Astrocyte (in vitro differentiated cells and primary cell): ENCODE results near the gene PTPN3. TPM values are rescaled to one million over a fixed set of nuclear protein-coding genes. Genes with fewer than 3 reads are reported as not detected.

ENCODE experiments used
- DNase-seq: peaks from one replicate; pipeline ENCODE4 v3.0.0-alpha.2; 2010; ENCODE audit warnings: low read depth
- FAIRE-seq: peaks from 2 replicates; lab custom pipeline; 2011; peaks lifted over from hg19 to GRCh38; lab: Jason Lieb, UNC
- H2AFZ ChIP-seq: 2 replicates; pipeline ENCODE4 v1.6.0; 2012; ENCODE audit warnings: low read depth, low read length, inconsistent platforms
- H3K27ac ChIP-seq: 2 replicates; pipeline ENCODE4 v1.5.1; 2011; ENCODE audit warnings: low read depth, low read length, inconsistent platforms
- H3K27me3 ChIP-seq: 2 replicates; pipeline ENCODE4 v1.6.0; 2011; ENCODE audit warnings: low read length, inconsistent platforms; ENCODE audit not compliant: insufficient read depth
- H3K36me3 ChIP-seq: 2 replicates; pipeline ENCODE4 v1.5.1; 2011; ENCODE audit warnings: low read length, inconsistent platforms; ENCODE audit not compliant: insufficient read depth
- H3K4me1 ChIP-seq: 2 replicates; pipeline ENCODE4 v1.5.1; 2011; ENCODE audit warnings: low read length, inconsistent platforms; ENCODE audit not compliant: insufficient read depth
- H3K4me2 ChIP-seq: 2 replicates; pipeline ENCODE4 v1.6.0; 2012; ENCODE audit warnings: low read length, inconsistent platforms
- H3K4me3 ChIP-seq: 2 replicates; pipeline ENCODE4 v1.5.1; 2011; ENCODE audit warnings: low read depth, mild to moderate bottlenecking, low read length, inconsistent platforms; ENCODE audit not compliant: insufficient read depth
- H3K79me2 ChIP-seq: 2 replicates; pipeline ENCODE4 v1.6.0; 2012; ENCODE audit warnings: mild to moderate bottlenecking, low read length, inconsistent platforms; ENCODE audit not compliant: insufficient read depth
- H3K9ac ChIP-seq: 2 replicates; pipeline ENCODE4 v1.6.0; 2012; ENCODE audit warnings: mild to moderate bottlenecking, low read length, inconsistent platforms
- H3K9me3 ChIP-seq: 2 replicates; pipeline ENCODE4 v1.5.1; 2012; ENCODE audit warnings: low read depth, mild to moderate bottlenecking, low read length, inconsistent platforms; ENCODE audit not compliant: insufficient read depth
- H4K20me1 ChIP-seq: 2 replicates; pipeline ENCODE4 v1.6.0; 2012; ENCODE audit warnings: low read length, inconsistent platforms; ENCODE audit not compliant: insufficient read depth
- H3K27ac Mint-ChIP-seq: one replicate; pipeline ENCODE4 v1.8.0; 2021; ENCODE audit warnings: mild to moderate bottlenecking, mixed read lengths; ENCODE audit not compliant: unreplicated experiment
- H3K27me3 Mint-ChIP-seq: one replicate; pipeline ENCODE4 v1.8.0; 2021; ENCODE audit warnings: low read depth, mixed read lengths; ENCODE audit not compliant: unreplicated experiment
- H3K36me3 Mint-ChIP-seq: one replicate; pipeline ENCODE4 v1.8.0; 2021; ENCODE audit warnings: low read depth, mixed read lengths; ENCODE audit not compliant: unreplicated experiment
- H3K4me1 Mint-ChIP-seq: one replicate; pipeline ENCODE4 v1.8.0; 2021; ENCODE audit warnings: low read depth, mixed read lengths; ENCODE audit not compliant: unreplicated experiment
- H3K4me3 Mint-ChIP-seq: one replicate; pipeline ENCODE4 v1.8.0; 2021; ENCODE audit warnings: mild to moderate bottlenecking, moderate library complexity, mixed read lengths; ENCODE audit not compliant: unreplicated experiment
- H3K9me3 Mint-ChIP-seq: one replicate; pipeline ENCODE4 v1.8.0; 2021; ENCODE audit warnings: mild to moderate bottlenecking, mixed read lengths; ENCODE audit not compliant: unreplicated experiment
- EZH2 ChIP-seq: IDR thresholded peaks from 2 replicates; pipeline ENCODE4 v1.6.1; 2012; ENCODE audit warnings: mild to moderate bottlenecking, low read length, inconsistent platforms; ENCODE audit not compliant: insufficient read depth
- total RNA-seq: library from RNA; stranded (reverse); gene quantifications from 2 replicates; pipeline ENCODE4 v1.2.1, GENCODE V29; 2021
- TF ChIP-seq, protein P1 (sequence below): IDR thresholded peaks from 2 replicates; pipeline ENCODE4 v1.5.1; 2011; ENCODE audit warnings: low read depth, mild to moderate bottlenecking, inconsistent platforms, low read length, moderate library complexity; ENCODE audit not compliant: insufficient read depth

PTPN3 gene
- total RNA-seq, 1 donor from 2014 or later = 1.1 TPM

DNA sequence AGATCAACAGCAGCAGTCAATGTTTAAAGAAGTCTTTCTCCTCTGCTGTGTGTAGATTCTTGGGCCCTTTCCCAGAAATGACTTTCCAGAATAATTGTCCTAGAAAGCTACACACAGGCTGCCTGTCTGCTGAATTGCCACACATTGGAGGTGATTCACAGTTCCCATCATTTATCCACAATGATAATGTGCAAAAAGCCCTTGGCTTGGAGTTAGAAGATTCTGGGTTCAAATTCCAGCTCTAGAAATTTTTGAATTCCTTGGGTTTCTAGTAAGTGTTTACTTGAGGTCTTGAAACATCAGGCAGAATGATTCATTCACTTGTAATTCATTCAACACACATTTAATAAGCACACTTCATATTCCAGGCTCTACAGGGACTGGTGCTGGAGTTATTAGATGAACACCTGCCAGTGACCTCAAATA is 148.7 kb downstream of the PTPN3 start:
- H3K36me3 ChIP-seq = no peaks in the 10 kb centered on the region
- Mint-ChIP-seq H3K4me3 (no peak overlapping the region), H3K4me1 (peaks cover 3% of the 10 kb centered on the region), H3K27me3 (peaks cover 2% of the 10 kb centered on the region), H3K9me3 (peaks cover 2% of the 10 kb centered on the region), H3K36me3 (peaks cover 2% of the 10 kb centered on the region), H3K27ac (no peak overlapping the region)
- no peak overlapping the region for H2AFZ ChIP-seq
- no peak overlapping the region for H3K4me3 ChIP-seq
- no peak overlapping the region for H3K4me2 ChIP-seq
- peaks cover 17% of the 10 kb centered on the region for H3K27me3 ChIP-seq
- H3K9me3 ChIP-seq = no peaks in the 10 kb centered on the region
- H3K27ac ChIP-seq = no peak overlapping the region
- TF ChIP-seq, protein P1, sequence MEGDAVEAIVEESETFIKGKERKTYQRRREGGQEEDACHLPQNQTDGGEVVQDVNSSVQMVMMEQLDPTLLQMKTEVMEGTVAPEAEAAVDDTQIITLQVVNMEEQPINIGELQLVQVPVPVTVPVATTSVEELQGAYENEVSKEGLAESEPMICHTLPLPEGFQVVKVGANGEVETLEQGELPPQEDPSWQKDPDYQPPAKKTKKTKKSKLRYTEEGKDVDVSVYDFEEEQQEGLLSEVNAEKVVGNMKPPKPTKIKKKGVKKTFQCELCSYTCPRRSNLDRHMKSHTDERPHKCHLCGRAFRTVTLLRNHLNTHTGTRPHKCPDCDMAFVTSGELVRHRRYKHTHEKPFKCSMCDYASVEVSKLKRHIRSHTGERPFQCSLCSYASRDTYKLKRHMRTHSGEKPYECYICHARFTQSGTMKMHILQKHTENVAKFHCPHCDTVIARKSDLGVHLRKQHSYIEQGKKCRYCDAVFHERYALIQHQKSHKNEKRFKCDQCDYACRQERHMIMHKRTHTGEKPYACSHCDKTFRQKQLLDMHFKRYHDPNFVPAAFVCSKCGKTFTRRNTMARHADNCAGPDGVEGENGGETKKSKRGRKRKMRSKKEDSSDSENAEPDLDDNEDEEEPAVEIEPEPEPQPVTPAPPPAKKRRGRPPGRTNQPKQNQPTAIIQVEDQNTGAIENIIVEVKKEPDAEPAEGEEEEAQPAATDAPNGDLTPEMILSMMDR = no peak
- no peak for TF ChIP-seq EZH2
- DNase-seq (peak; percentile 96), FAIRE-seq (peak; percentile 69)
- H3K79me2 ChIP-seq = no peaks in the 10 kb centered on the region
- H3K4me1 ChIP-seq = peaks cover 8% of the 10 kb centered on the region
- no peaks in the 10 kb centered on the region for H4K20me1 ChIP-seq
- H3K9ac ChIP-seq = no peak overlapping the region

GRCh38 chr9:109346904-109347303 is 151.2 kb downstream of the PTPN3 start:
- H3K36me3 Mint-ChIP-seq = no peaks in the 10 kb centered on the region
- TF ChIP-seq, protein P1 = no peak
- no peak for TF ChIP-seq EZH2
- no peaks in the 10 kb centered on the region for H3K79me2 ChIP-seq
- H3K27me3 Mint-ChIP-seq = peaks cover 5% of the 10 kb centered on the region
- H3K4me3 Mint-ChIP-seq = no peak overlapping the region
- peaks cover 2% of the 10 kb centered on the region for H3K9me3 Mint-ChIP-seq
- FAIRE-seq = no peak
- peaks cover 15% of the 10 kb centered on the region for H3K27me3 ChIP-seq
- peaks cover 3% of the 10 kb centered on the region for H3K4me1 Mint-ChIP-seq
- DNase-seq = no peak
- H3K36me3 ChIP-seq = no peaks in the 10 kb centered on the region
- H3K4me2 ChIP-seq = no peak overlapping the region
- no peak overlapping the region for H2AFZ ChIP-seq
- no peaks in the 10 kb centered on the region for H4K20me1 ChIP-seq
- H3K27ac ChIP-seq = no peak overlapping the region
- H3K4me3 ChIP-seq = no peak overlapping the region
- no peak overlapping the region for H3K27ac Mint-ChIP-seq
- no peaks in the 10 kb centered on the region for H3K9me3 ChIP-seq
- no peak overlapping the region for H3K9ac ChIP-seq
- H3K4me1 ChIP-seq = peaks cover 8% of the 10 kb centered on the region

DNA sequence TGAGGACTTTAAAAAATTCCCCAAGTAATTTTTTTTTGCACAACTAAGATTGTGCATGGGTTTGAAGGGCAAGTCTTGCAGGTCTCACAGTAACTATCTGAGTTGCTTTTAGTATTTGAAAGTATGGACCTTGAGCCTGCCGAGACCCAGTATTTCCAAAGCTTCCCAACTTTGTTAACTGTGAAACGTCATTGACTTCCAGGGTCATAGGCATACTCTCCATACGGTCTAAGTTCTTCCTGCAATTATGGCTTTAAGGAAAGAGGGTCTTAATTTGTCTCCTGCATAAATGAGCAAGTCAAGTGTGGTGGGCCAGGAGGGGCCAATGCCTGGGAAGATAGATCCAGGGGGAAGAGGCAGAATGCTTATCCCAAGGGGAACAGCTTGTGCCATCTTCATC is 153.2 kb downstream of the PTPN3 start:
- no peaks in the 10 kb centered on the region for H4K20me1 ChIP-seq
- no peaks in the 10 kb centered on the region for H3K9me3 ChIP-seq
- peaks cover 15% of the 10 kb centered on the region for H3K27me3 ChIP-seq
- H3K79me2 ChIP-seq = no peaks in the 10 kb centered on the region
- no peak for DNase-seq
- H3K4me3 ChIP-seq = no peak overlapping the region
- Mint-ChIP-seq H3K27ac (no peak overlapping the region), H3K4me3 (no peak overlapping the region), H3K27me3 (peaks cover 3% of the 10 kb centered on the region), H3K4me1 (peaks cover 3% of the 10 kb centered on the region), H3K9me3 (peaks cover 2% of the 10 kb centered on the region), H3K36me3 (no peaks in the 10 kb centered on the region)
- no peak overlapping the region for H2AFZ ChIP-seq
- no peak for TF ChIP-seq EZH2
- TF ChIP-seq, protein P1 = no peak
- H3K9ac ChIP-seq = no peak overlapping the region
- no peaks in the 10 kb centered on the region for H3K36me3 ChIP-seq
- H3K27ac ChIP-seq = no peak overlapping the region
- no peak for FAIRE-seq
- peaks cover 8% of the 10 kb centered on the region for H3K4me1 ChIP-seq
- H3K4me2 ChIP-seq = peak overlapping the region; percentile 59
